ENCODE measurements around the gene TBX1.

Gene TBX1

GRCh38 chr22:19757985-19758895, 2.3 kb upstream of the TBX1 start:
- no peak overlapping the region for H3K27ac ChIP-seq
- H3K27me3 ChIP-seq = peaks cover 95% of the 10 kb centered on the region
- no peak overlapping the region for H3K4me3 ChIP-seq (ENCODE audit: low read depth in 1 of 2, low read length in 1 of 2)
- no peaks in the 10 kb centered on the region for H3K9me3 ChIP-seq
- no peaks in the 10 kb centered on the region for H3K36me3 ChIP-seq
- H3K4me1 ChIP-seq (ENCODE audit: control insufficient read depth in 1 of 2, insufficient read depth in 1 of 2, low read depth in 1 of 2, low read length in 1 of 2) = peaks cover 10 to 27% of the 10 kb centered on the region in 2 experiments
- no peak for TF ChIP-seq CTCF (IDR thresholded peaks at IDR 0.05)

GRCh38 chr22:19758896-19759426, 1.6 kb upstream of the TBX1 start:
- Histone ChIP-seq H3K27me3 (peaks cover 95% of the 10 kb centered on the region), H3K4me1 (ENCODE audit: control insufficient read depth in 1 of 2, insufficient read depth in 1 of 2, low read depth in 1 of 2, low read length in 1 of 2) (peaks cover 10 to 27% of the 10 kb centered on the region in 2 experiments), H3K9me3 (no peaks in the 10 kb centered on the region), H3K4me3 (ENCODE audit: low read depth in 1 of 2, low read length in 1 of 2) (no peak overlapping the region), H3K36me3 (no peaks in the 10 kb centered on the region), H3K27ac (no peak overlapping the region)
- no peak for TF ChIP-seq CTCF (IDR thresholded peaks at IDR 0.05)

GRCh38 chr22:19759427-19760057, 1.0 kb upstream of the TBX1 start:
- peaks cover 95% of the 10 kb centered on the region for H3K27me3 ChIP-seq
- no peak for TF ChIP-seq CTCF (IDR thresholded peaks at IDR 0.05)
- H3K27ac ChIP-seq = no peak overlapping the region
- no peak overlapping the region for H3K4me3 ChIP-seq (ENCODE audit: low read depth in 1 of 2, low read length in 1 of 2)
- H3K36me3 ChIP-seq = no peaks in the 10 kb centered on the region
- no peaks in the 10 kb centered on the region for H3K9me3 ChIP-seq
- peaks cover 10 to 27% of the 10 kb centered on the region in 2 experiments for H3K4me1 ChIP-seq (ENCODE audit: control insufficient read depth in 1 of 2, insufficient read depth in 1 of 2, low read depth in 1 of 2, low read length in 1 of 2)

GRCh38 chr22:19760951-19761724, 560 bp downstream of the TBX1 start:
- no peaks in the 10 kb centered on the region for H3K36me3 ChIP-seq
- no peak for TF ChIP-seq CTCF (IDR thresholded peaks at IDR 0.05)
- peaks cover 95% of the 10 kb centered on the region for H3K27me3 ChIP-seq
- H3K9me3 ChIP-seq = no peaks in the 10 kb centered on the region
- H3K27ac ChIP-seq = no peak overlapping the region
- no peak overlapping the region for H3K4me3 ChIP-seq (ENCODE audit: low read depth in 1 of 2, low read length in 1 of 2)
- peaks cover 15 to 31% of the 10 kb centered on the region in 2 experiments for H3K4me1 ChIP-seq (ENCODE audit: control insufficient read depth in 1 of 2, insufficient read depth in 1 of 2, low read depth in 1 of 2, low read length in 1 of 2)
